Cardiac muscle cell (in vitro differentiated cells and primary cell): ENCODE measurements around the gene TBC1D14. TPM values are rescaled to one million over a fixed set of nuclear protein-coding genes. Genes with fewer than 3 reads are reported as not detected.

Source experiments
- DNase-seq, 2 donors: peaks; one replicate each; pipeline versions ENCODE4 v3.0.0 to v3.0.0-alpha.2; 2010 to 2017; ENCODE audit warnings: low read depth in 1 of 2, low spot score in 1 of 2
- H3K27ac ChIP-seq: fragments of 200-600 bp; sonication (generic); 2 replicates; pipeline ENCODE4 v1.5.1; 2016
- H3K27me3 ChIP-seq: fragments of 200-600 bp; sonication (generic); 2 replicates; pipeline ENCODE4 v1.6.0; 2016; ENCODE audit warnings: control low read depth
- H3K36me3 ChIP-seq: fragments of 200-600 bp; sonication (generic); 2 replicates; pipeline ENCODE4 v1.5.1; 2016; ENCODE audit warnings: control low read depth
- H3K4me1 ChIP-seq: fragments of 200-600 bp; sonication (generic); 2 replicates; pipeline ENCODE4 v1.8.1; 2017; ENCODE audit warnings: low read depth, mild to moderate bottlenecking, mixed run types
- H3K4me3 ChIP-seq: fragments of 200-600 bp; sonication (generic); 2 replicates; pipeline ENCODE4 v1.5.1; 2016; ENCODE audit warnings: mild to moderate bottlenecking
- H3K9me3 ChIP-seq: fragments of 200-600 bp; sonication (generic); 2 replicates; pipeline ENCODE4 v1.5.1; 2017; ENCODE audit warnings: low read depth, mild to moderate bottlenecking, control low read depth
- polyA plus RNA-seq: library from polyadenylated mRNA; unstranded; fragments of >200 nt; fragmentation: Nextera tagmentation; extraction: Ambion mirVana; gene quantifications from 2 replicates; pipeline ENCODE4 v1.2.1, GENCODE V29; 2016
- total RNA-seq: library from RNA; depleted of rRNA; stranded (reverse); fragments of >200 nt; gene quantifications from 2 replicates; pipeline ENCODE4 v1.2.3, GENCODE V29; 2016
- TF ChIP-seq, protein P1 (sequence below): IDR thresholded peaks from 2 replicates; pipeline ENCODE4 v1.5.1; 2012; ENCODE audit warnings: low read depth, mild to moderate bottlenecking, low read length

The TBC1D14 gene
- total and polyA plus RNA-seq, 2 experiments from 2014 or later = 30.5 to 41.8 TPM

DNA sequence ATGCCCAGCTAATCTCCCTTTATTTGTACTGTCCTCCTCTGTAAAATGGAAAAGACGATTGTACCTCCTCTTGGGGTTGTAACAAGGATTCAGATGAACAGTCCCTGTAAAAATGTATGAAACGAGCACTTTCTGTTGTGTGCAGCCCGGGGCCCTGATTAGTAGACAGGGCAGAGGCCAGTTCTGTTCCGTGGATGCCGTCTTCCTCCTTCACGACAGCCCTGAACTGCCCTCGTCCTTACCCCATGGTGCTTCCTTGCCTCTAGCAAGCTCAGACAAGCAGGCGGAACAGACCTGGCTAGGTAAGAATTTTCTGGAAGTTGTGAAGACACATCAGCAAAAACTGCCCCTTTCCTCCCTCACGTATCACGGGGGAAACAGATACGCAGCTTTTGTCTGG, 111.2 kb downstream of the TBC1D14 start:
- Histone ChIP-seq H3K4me1 (peaks cover 3% of the 10 kb centered on the region), H3K36me3 (peaks cover 13% of the 10 kb centered on the region), H3K27me3 (no peaks in the 10 kb centered on the region), H3K9me3 (no peaks in the 10 kb centered on the region), H3K4me3 (no peak overlapping the region), H3K27ac (no peak overlapping the region)
- TF ChIP-seq, protein P1, sequence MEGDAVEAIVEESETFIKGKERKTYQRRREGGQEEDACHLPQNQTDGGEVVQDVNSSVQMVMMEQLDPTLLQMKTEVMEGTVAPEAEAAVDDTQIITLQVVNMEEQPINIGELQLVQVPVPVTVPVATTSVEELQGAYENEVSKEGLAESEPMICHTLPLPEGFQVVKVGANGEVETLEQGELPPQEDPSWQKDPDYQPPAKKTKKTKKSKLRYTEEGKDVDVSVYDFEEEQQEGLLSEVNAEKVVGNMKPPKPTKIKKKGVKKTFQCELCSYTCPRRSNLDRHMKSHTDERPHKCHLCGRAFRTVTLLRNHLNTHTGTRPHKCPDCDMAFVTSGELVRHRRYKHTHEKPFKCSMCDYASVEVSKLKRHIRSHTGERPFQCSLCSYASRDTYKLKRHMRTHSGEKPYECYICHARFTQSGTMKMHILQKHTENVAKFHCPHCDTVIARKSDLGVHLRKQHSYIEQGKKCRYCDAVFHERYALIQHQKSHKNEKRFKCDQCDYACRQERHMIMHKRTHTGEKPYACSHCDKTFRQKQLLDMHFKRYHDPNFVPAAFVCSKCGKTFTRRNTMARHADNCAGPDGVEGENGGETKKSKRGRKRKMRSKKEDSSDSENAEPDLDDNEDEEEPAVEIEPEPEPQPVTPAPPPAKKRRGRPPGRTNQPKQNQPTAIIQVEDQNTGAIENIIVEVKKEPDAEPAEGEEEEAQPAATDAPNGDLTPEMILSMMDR = no peak
- DNase-seq = no peak

DNA sequence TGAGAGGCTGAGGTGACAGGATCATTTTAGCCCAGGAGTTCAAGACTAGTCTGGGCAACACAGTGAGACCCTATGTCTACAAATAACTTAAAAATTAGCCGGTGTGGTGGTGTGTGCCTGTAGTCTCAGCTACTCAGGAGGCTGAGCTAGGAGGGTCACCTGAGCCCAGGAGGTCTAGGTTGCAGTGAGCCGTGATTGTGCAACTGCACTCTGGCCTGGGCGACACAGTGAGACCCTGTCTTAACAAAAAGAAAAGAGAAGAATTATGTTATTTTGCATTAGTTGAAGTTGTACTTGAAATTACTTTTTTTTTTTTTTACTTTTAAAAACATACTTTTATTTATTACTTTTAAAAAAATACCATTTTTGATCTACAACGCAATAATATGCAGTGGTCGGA, 111.7 kb downstream of the TBC1D14 start:
- no peaks in the 10 kb centered on the region for H3K27me3 ChIP-seq
- peaks cover 3% of the 10 kb centered on the region for H3K4me1 ChIP-seq
- TF ChIP-seq, protein P1 = no peak
- no peaks in the 10 kb centered on the region for H3K9me3 ChIP-seq
- DNase-seq = no peak
- H3K36me3 ChIP-seq = peaks cover 13% of the 10 kb centered on the region
- H3K4me3 ChIP-seq = no peak overlapping the region
- H3K27ac ChIP-seq = no peak overlapping the region

DNA sequence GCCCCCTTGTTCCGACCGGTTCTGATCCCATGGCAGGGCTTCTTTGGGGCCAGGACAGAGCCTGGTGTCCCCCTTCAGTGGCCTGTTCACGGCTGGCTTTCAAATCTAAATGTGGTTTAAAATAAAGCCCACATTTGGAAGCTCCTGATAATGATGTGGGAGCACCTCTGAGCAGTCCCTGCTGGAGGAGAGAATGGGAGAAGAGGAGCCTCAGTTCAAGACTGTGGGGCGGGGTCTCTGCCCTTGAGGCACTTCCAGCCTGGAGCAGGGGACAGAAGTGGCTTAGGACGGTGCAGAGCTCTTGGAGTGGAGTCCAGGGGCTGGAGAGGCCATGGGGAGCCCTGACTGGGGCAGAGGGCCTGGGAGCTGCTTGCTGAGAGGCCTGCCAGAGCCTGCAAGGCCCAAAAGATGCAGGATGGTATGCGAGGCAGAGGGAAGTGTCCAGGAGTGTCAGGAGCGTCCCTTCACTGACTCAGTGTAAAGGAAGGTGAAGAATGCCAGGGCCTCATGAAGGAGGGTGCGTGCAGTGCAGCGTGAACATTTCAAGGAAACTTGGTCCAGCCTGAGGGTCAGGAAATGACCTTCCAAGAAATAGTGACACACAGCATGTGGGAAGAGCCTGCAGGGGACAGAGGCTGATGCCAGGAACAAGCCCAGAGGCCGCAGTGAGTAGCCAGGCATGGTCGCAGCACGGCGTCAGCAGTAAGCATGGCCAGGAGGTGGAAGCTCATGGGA, 112.5 kb downstream of the TBC1D14 start:
- peaks cover 9% of the 10 kb centered on the region for H3K36me3 ChIP-seq

DNA sequence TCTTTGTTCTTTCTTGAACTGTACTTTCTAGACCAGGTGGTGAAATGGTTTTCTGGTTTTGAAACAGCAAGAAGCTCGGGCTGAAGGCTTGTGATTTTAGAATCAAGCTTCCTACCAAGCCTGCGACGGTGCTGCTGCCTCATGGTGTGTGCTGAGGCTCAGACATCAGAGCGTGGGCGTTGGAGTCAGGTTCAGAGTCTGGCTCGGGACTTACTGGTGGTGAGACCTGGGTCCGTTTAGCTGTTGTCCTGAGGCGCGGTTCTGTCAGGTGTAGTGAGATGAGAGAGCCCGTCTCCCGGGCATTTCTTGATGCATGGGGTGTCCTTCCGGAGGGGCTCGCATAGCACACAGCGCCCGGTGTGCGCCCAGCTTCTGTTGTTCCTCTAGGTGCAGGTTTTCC, 113.9 kb downstream of the TBC1D14 start:
- Histone ChIP-seq H3K27ac (no peak overlapping the region), H3K36me3 (peaks cover 9% of the 10 kb centered on the region), H3K9me3 (no peaks in the 10 kb centered on the region), H3K27me3 (no peaks in the 10 kb centered on the region), H3K4me1 (peaks cover 3% of the 10 kb centered on the region), H3K4me3 (no peak overlapping the region)
- no peak for DNase-seq
- TF ChIP-seq, protein P1 = no peak

More for the DNA sequence above, 112.5 kb downstream of the TBC1D14 start:
- peak overlapping the region; percentile 22 for H3K27ac ChIP-seq
- peak in 1 of 2 donors; percentile 58 for DNase-seq
- no peaks in the 10 kb centered on the region for H3K27me3 ChIP-seq
- H3K9me3 ChIP-seq = no peaks in the 10 kb centered on the region
- TF ChIP-seq, protein P1 = no peak
- peaks cover 3% of the 10 kb centered on the region for H3K4me1 ChIP-seq
- H3K4me3 ChIP-seq = no peak overlapping the region

DNA sequence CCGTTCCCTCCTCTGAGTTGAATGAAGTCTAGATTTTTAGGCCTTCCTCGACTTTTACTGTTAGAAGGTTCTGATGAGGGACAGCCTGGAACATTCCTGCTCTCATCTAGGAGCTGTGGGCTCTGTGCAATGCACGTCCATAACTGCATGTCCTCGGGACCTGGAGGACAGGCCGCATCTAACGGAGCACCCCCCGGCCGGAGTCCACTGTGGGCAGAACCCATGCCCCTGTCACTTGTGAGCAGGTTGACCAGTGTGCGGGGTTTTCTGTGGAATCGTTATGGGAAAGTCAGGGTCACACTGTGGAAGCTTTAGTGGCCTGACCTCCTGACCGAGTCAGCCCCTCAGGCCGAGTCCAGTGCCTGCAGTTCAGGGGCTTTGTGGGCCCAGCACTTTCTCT, 114.3 kb downstream of the TBC1D14 start:
- no peak overlapping the region for H3K27ac ChIP-seq
- no peak for DNase-seq
- TF ChIP-seq, protein P1 = no peak
- no peaks in the 10 kb centered on the region for H3K9me3 ChIP-seq
- H3K4me3 ChIP-seq = no peak overlapping the region
- peaks cover 3% of the 10 kb centered on the region for H3K4me1 ChIP-seq
- H3K36me3 ChIP-seq = peaks cover 9% of the 10 kb centered on the region
- no peaks in the 10 kb centered on the region for H3K27me3 ChIP-seq
